ENCODE results near the gene NOD2. TPM values are rescaled to one million over a fixed set of nuclear protein-coding genes. Genes with fewer than 3 reads are reported as not detected.

NOD2 gene
- total RNA-seq, 1 experiment from 2014 or later, result 5.4 TPM

- Histone ChIP-seq H4K20me1 (ENCODE audit: insufficient read depth) (no peaks in the 10 kb centered on the region), H3K9ac (ENCODE audit: low read length) (no peak overlapping the region), H3K4me3 (replicated peaks in 1 of 2; ENCODE audit: low read depth in 1 of 2, low read length in 2 of 2) (no peak overlapping the region), H3K9me3 (ENCODE audit: control insufficient read depth in 1 of 2, insufficient read depth in 1 of 2, low read depth in 1 of 2, low read length in 2 of 2) (no peaks in the 10 kb centered on the region), H3K27ac (ENCODE audit: low read depth, low read length) (no peak overlapping the region), H3K4me2 (ENCODE audit: low read length) (no peak overlapping the region), H2AFZ (ENCODE audit: low read depth, low read length, poor library complexity, severe bottlenecking) (no peak overlapping the region), H3K9me2 (ENCODE audit: insufficient read depth) (no peaks in the 10 kb centered on the region), H3K79me2 (ENCODE audit: insufficient read depth, low read length) (no peaks in the 10 kb centered on the region), H3K36me3 (ENCODE audit: control insufficient read depth in 1 of 2, insufficient read depth in 2 of 2, low read length in 2 of 2) (0 out of 4 replicates have a peak, but pooled peaks cover 0 to 2% of the 10 kb centered on the region in 2 experiments), H3K4me1 (ENCODE audit: control insufficient read depth in 1 of 2, insufficient read depth in 2 of 2, low read length in 2 of 2) (peaks cover 2 to 5% of the 10 kb centered on the region in 2 experiments; a peak in 2 of 4 replicates), H3K27me3 (ENCODE audit: insufficient read depth, low read length) (no peaks in the 10 kb centered on the region)
- ChIA-PET POLR2A (no interaction called here), RAD21 (ENCODE audit: low non-redundant PET in 1 of 2, low total read pairs in 2 of 2, uncharacterized antibody in 2 of 2, unreplicated experiment in 2 of 2) (no interaction called here), CTCF (no interaction called here)
- TF ChIP-seq POLR2AphosphoS5 (IDR thresholded peaks at IDR 0.05; ENCODE audit: low read depth, low read length) (no peak), SRF (IDR thresholded peaks at IDR 0.05; ENCODE audit: low read depth) (peak; percentile 91), SP1 (IDR thresholded peaks at IDR 0.05; ENCODE audit: low read depth) (no peak)
- intact Hi-C loops (cut with micrococcal nuclease), result no loop called here
- DNase-seq (ENCODE audit: low read depth, low spot score) (no peak), ATAC-seq (peak; percentile 50; the same call in 1 of the 2 replicates)
- BruUV-seq (replicated peaks), result no TSS peak
These were observed 30.9 kb downstream of the NOD2 start for GRCh38 chr16:50724306-50724705.

- intact Hi-C loops (cut with micrococcal nuclease), result no loop called here
- Histone ChIP-seq H3K79me2 (ENCODE audit: insufficient read depth, low read length) (no peaks in the 10 kb centered on the region), H3K27me3 (ENCODE audit: insufficient read depth, low read length) (no peaks in the 10 kb centered on the region), H3K9me2 (ENCODE audit: insufficient read depth) (no peaks in the 10 kb centered on the region), H3K4me1 (ENCODE audit: control insufficient read depth in 1 of 2, insufficient read depth in 2 of 2, low read length in 2 of 2) (no peaks in the 10 kb centered on the region), H3K4me2 (ENCODE audit: low read length) (no peak overlapping the region), H3K36me3 (ENCODE audit: control insufficient read depth in 1 of 2, insufficient read depth in 2 of 2, low read length in 2 of 2) (no peaks in the 10 kb centered on the region), H2AFZ (ENCODE audit: low read depth, low read length, poor library complexity, severe bottlenecking) (no peak overlapping the region), H3K27ac (ENCODE audit: low read depth, low read length) (no peak overlapping the region), H4K20me1 (ENCODE audit: insufficient read depth) (no peaks in the 10 kb centered on the region), H3K9ac (ENCODE audit: low read length) (no peak overlapping the region), H3K4me3 (replicated peaks in 1 of 2; ENCODE audit: low read depth in 1 of 2, low read length in 2 of 2) (no peak overlapping the region), H3K9me3 (ENCODE audit: control insufficient read depth in 1 of 2, insufficient read depth in 1 of 2, low read depth in 1 of 2, low read length in 2 of 2) (no peaks in the 10 kb centered on the region)
- POLR2A ChIA-PET, result no interaction called here
- CTCF ChIA-PET, result interaction anchor here (1.2 kb wide), 1 partner anchor 75 kb away, joined by 3 read pairs; no protein-coding TSS in a partner anchor
- BruUV-seq (replicated peaks), result no TSS peak
- DNase-seq (ENCODE audit: low read depth, low spot score), result no peak
- ATAC-seq, result no peak
- RAD21 ChIA-PET (ENCODE audit: low non-redundant PET in 1 of 2, low total read pairs in 2 of 2, uncharacterized antibody in 2 of 2, unreplicated experiment in 2 of 2), result no interaction called here
- no peak for TF ChIP-seq SP1 (IDR thresholded peaks at IDR 0.05; ENCODE audit: low read depth)
- TF ChIP-seq EZH2phosphoT487 (IDR thresholded peaks at IDR 0.05; ENCODE audit: borderline replicate concordance), result no peak
- no peak for TF ChIP-seq MAX (IDR thresholded peaks at IDR 0.05)
- TF ChIP-seq JUND (IDR thresholded peaks at IDR 0.05), result no peak
- no peak for TF ChIP-seq REST (IDR thresholded peaks at IDR 0.05; ENCODE audit: low read depth)
- no peak for TF ChIP-seq ATF3 (IDR thresholded peaks at IDR 0.05)
- no peak for TF ChIP-seq SRF (IDR thresholded peaks at IDR 0.05; ENCODE audit: low read depth)
- no peak for TF ChIP-seq ZBTB33 (IDR thresholded peaks at IDR 0.05; ENCODE audit: extremely low read depth, insufficient replicate concordance, low read length)
- TF ChIP-seq ZNF274 (IDR thresholded peaks at IDR 0.05; ENCODE audit: low read depth, low read length), result no peak
- no peak for TF ChIP-seq YY1 (IDR thresholded peaks at IDR 0.05; ENCODE audit: extremely low read depth, insufficient replicate concordance, low read depth, low read length)
- TF ChIP-seq CBX3 (IDR thresholded peaks at IDR 0.05; ENCODE audit: low read depth), result no peak
- no peak for TF ChIP-seq FOSL1 (IDR thresholded peaks at IDR 0.05; ENCODE audit: low read depth)
These were observed 38.0 kb downstream of the NOD2 start for GRCh38 chr16:50731130-50731988.
